Neural progenitor cell (in vitro differentiated cells): ENCODE data around the gene CAPN10.

Source experiments
- CTCF ChIP-seq: fragments of 200-600 bp; sonication (generic); IDR thresholded peaks from 2 replicates; pipeline ENCODE4 v1.5.1; 2017; ENCODE audit warnings: antibody characterized with exemption, mild to moderate bottlenecking
- EZH2 ChIP-seq: fragments of 200-600 bp; sonication (generic); IDR thresholded peaks from 2 replicates; pipeline ENCODE4 v1.6.1; 2017; ENCODE audit warnings: antibody characterized with exemption, mild to moderate bottlenecking, moderate library complexity
- EZH2phosphoT487 ChIP-seq: fragments of 200-600 bp; sonication (generic); IDR thresholded peaks from 2 replicates; pipeline ENCODE4 v1.6.1; 2017; ENCODE audit warnings: antibody characterized with exemption

GRCh38 chr2:240623531-240624010 lies 37.0 kb downstream of the CAPN10 start:
- no peak for TF ChIP-seq EZH2
- no peak for TF ChIP-seq CTCF
- no peak for TF ChIP-seq EZH2phosphoT487
